ENCODE results near the gene CPAMD8. TPM values are rescaled to one million over a fixed set of nuclear protein-coding genes. Genes with fewer than 3 reads are reported as not detected.
A peak's percentile ranks its signal among the peaks of the same experiment; 100 is the strongest.

CPAMD8 gene
- total and polyA plus RNA-seq, 9 of the 15 experiments (the other 6 are each of a cell fraction or from before 2014, with no cell fraction given), result 0.20 to 2.1 (median 1.3) TPM

DNA sequence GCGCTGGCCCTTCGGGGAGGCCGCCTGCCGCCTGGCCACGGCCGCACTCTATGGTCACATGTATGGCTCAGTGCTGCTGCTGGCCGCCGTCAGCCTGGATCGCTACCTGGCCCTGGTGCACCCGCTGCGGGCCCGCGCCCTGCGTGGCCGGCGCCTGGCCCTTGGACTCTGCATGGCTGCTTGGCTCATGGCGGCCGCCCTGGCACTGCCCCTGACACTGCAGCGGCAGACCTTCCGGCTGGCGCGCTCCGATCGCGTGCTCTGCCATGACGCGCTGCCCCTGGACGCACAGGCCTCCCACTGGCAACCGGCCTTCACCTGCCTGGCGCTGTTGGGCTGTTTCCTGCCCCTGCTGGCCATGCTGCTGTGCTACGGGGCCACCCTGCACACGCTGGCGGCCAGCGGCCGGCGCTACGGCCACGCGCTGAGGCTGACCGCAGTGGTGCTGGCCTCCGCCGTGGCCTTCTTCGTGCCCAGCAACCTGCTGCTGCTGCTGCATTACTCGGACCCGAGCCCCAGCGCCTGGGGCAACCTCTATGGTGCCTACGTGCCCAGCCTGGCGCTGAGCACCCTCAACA is 136.6 kb downstream of the CPAMD8 start (continued):
- no peak for TF ChIP-seq ZNF699 (CRISPR knock-in tag; IDR thresholded peaks at IDR 0.05; ENCODE audit: insufficient replicate concordance)
- TF ChIP-seq ZNF384 (IDR thresholded peaks at IDR 0.05; ENCODE audit: low read depth, low read length), result no peak
- peak; percentile 42; the same call in 1 of the 2 replicates for TF ChIP-seq ZNF79 (CRISPR knock-in tag; IDR thresholded peaks at IDR 0.05; ENCODE audit: low read depth)
- TF ChIP-seq PRPF4 (IDR thresholded peaks at IDR 0.05; ENCODE audit: insufficient read depth, low read depth, low read length, poor library complexity, severe bottlenecking), result peak; percentile 74
- TF ChIP-seq TFAM (CRISPR knock-in tag; conservative IDR thresholded peaks at IDR 0.05), result no peak
- TF ChIP-seq TOE1 (IDR thresholded peaks at IDR 0.05; ENCODE audit: borderline replicate concordance), result no peak
- peak; percentile 87; the same call in 1 of the 2 replicates for TF ChIP-seq TOE1 (CRISPR knock-in tag; IDR thresholded peaks at IDR 0.05; ENCODE audit: borderline replicate concordance, low read depth)
- TF ChIP-seq PHB2 (IDR thresholded peaks at IDR 0.05; ENCODE audit: low read depth), result no peak
- no peak; the same call in 1 of the 2 replicates for TF ChIP-seq GATAD2B (IDR thresholded peaks at IDR 0.05; ENCODE audit: borderline replicate concordance)
- TF ChIP-seq SAP30 (IDR thresholded peaks at IDR 0.05; ENCODE audit: borderline replicate concordance, insufficient read depth, low read depth, low read length, poor library complexity, severe bottlenecking), result peak; percentile 71
- no peak for TF ChIP-seq ZNF696 (CRISPR knock-in tag; conservative IDR thresholded peaks at IDR 0.05)
- peak; percentile 90; the same call in 1 of the 2 replicates for TF ChIP-seq RBM34 (IDR thresholded peaks at IDR 0.05; ENCODE audit: borderline replicate concordance, insufficient read depth, low read length)
- TF ChIP-seq TCFL5 (CRISPR knock-in tag; conservative IDR thresholded peaks at IDR 0.05), result no peak
- peak; percentile 54 for TF ChIP-seq HMGN3 (IDR thresholded peaks at IDR 0.05; ENCODE audit: borderline replicate concordance, extremely low read depth, insufficient read length, low read depth, low read length)
- no peak for TF ChIP-seq TAF9B (IDR thresholded peaks at IDR 0.05; ENCODE audit: partially characterized antibody)
- no peak for TF ChIP-seq NFE2 (IDR thresholded peaks at IDR 0.05; ENCODE audit: low read depth)
- TF ChIP-seq FOSL1 (tag; conservative IDR thresholded peaks at IDR 0.05), result no peak
- TF ChIP-seq, protein P1, sequence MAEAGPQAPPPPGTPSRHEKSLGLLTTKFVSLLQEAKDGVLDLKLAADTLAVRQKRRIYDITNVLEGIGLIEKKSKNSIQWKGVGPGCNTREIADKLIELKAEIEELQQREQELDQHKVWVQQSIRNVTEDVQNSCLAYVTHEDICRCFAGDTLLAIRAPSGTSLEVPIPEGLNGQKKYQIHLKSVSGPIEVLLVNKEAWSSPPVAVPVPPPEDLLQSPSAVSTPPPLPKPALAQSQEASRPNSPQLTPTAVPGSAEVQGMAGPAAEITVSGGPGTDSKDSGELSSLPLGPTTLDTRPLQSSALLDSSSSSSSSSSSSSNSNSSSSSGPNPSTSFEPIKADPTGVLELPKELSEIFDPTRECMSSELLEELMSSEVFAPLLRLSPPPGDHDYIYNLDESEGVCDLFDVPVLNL (CRISPR knock-in tag; IDR thresholded peaks at IDR 0.05; ENCODE audit: low read depth), result no peak; the same call in 1 of the 2 replicates
- TF ChIP-seq, protein P2, sequence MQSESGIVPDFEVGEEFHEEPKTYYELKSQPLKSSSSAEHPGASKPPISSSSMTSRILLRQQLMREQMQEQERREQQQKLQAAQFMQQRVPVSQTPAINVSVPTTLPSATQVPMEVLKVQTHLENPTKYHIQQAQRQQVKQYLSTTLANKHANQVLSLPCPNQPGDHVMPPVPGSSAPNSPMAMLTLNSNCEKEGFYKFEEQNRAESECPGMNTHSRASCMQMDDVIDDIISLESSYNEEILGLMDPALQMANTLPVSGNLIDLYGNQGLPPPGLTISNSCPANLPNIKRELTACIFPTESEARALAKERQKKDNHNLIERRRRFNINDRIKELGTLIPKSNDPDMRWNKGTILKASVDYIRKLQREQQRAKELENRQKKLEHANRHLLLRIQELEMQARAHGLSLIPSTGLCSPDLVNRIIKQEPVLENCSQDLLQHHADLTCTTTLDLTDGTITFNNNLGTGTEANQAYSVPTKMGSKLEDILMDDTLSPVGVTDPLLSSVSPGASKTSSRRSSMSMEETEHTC (IDR thresholded peaks at IDR 0.05), result no peak; the same call in 1 of the 2 replicates
- TF ChIP-seq HNRNPK (IDR thresholded peaks at IDR 0.05; ENCODE audit: low read depth, low read length, poor library complexity, severe bottlenecking), result peak; percentile 45
- TF ChIP-seq ETS2 (tag; IDR thresholded peaks at IDR 0.05; ENCODE audit: borderline replicate concordance, poor library complexity, severe bottlenecking), result no peak
- 0 out of 2 replicates have a peak, but pooled peaks have one; percentile 39 for TF ChIP-seq ZNF23 (CRISPR knock-in tag; IDR thresholded peaks at IDR 0.05)
- no peak for TF ChIP-seq MCM5 (IDR thresholded peaks at IDR 0.05; ENCODE audit: low read depth)
- no peak for TF ChIP-seq ZNF324 (CRISPR knock-in tag; IDR thresholded peaks at IDR 0.05)
- TF ChIP-seq ZNF175 (CRISPR knock-in tag; IDR thresholded peaks at IDR 0.05; ENCODE audit: low read depth), result peak; percentile 83; the same call in 1 of the 2 replicates
- TF ChIP-seq TAF15 (IDR thresholded peaks at IDR 0.05; ENCODE audit: low read depth, low read length), result no peak
- TF ChIP-seq ETV1 (tag; conservative IDR thresholded peaks at IDR 0.05; ENCODE audit: low read depth), result peak; percentile 57
- TF ChIP-seq TRIM28 (IDR thresholded peaks at IDR 0.05), result no peak
